ENCODE data around the gene ZSCAN12. TPM values are rescaled to one million over a fixed set of nuclear protein-coding genes. Genes with fewer than 3 reads are reported as not detected.
A peak's percentile ranks its signal among the peaks of the same experiment; 100 is the strongest.
"Not testable (repeated sequence)": the region's sequence is repeated elsewhere in the genome, so short reads cannot be mapped to it uniquely, and the experiment has no call there.

Gene ZSCAN12
- total RNA-seq, 1 donor from 2014 or later, result 8.7 TPM

GRCh38 chr6:28393912-28394662 lies 5.5 kb downstream of the ZSCAN12 start:
- DNase-seq (ENCODE audit: low spot score), result no peak

GRCh38 chr6:28390688-28391087 lies 8.9 kb downstream of the ZSCAN12 start:
- no peak for DNase-seq (ENCODE audit: low spot score)

GRCh38 chr6:28384143-28384533 lies 15.4 kb downstream of the ZSCAN12 start:
- DNase-seq (ENCODE audit: low spot score), result no peak

GRCh38 chr6:28383235-28384142 lies 16.1 kb downstream of the ZSCAN12 start:
- DNase-seq (ENCODE audit: low spot score), result peak; percentile 92

DNA sequence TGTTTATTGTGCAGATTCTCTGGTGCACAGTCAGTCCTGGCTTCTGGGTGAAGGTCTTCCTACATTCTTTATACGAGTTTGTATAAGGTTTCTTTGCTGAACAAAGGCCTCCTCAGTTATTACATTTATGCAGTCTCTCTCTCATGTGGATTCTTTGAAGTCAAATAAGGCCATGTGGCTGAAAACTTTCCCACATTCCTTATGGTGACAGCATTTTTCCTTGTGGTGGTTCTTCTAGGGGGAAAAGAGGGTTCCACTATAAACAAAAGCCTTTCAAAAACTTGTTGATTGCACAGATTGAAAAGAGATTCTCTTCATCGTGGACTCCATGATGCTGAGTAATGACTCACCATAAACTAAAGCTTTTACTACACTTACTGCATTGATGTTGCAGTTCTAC lies 19.2 kb downstream of the ZSCAN12 start:
- DNase-seq (ENCODE audit: low spot score), result no peak

- no peak for DNase-seq (ENCODE audit: low spot score)
These were observed 20.9 kb downstream of the ZSCAN12 start for GRCh38 chr6:28378644-28379043.

DNA sequence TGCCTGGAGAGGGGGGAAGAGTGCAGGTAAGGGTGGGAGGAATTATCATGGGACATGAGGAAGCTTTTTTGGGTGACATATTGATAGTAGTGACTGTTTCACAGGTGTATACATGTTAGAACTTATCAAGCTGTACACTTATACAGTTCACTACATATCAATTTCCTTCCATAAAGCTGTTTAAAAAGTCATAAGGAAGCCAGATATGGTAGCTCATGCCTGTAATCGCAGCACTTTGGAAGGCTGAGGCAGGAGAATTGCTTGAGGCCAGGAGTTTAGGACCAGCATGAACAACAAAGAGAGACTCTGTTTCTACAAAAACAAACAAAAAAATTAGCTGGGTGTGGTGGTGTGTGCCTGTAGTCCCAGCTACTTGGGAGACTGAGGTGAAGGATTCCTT lies 21.7 kb downstream of the ZSCAN12 start:
- no peak for DNase-seq (ENCODE audit: low spot score)

DNA sequence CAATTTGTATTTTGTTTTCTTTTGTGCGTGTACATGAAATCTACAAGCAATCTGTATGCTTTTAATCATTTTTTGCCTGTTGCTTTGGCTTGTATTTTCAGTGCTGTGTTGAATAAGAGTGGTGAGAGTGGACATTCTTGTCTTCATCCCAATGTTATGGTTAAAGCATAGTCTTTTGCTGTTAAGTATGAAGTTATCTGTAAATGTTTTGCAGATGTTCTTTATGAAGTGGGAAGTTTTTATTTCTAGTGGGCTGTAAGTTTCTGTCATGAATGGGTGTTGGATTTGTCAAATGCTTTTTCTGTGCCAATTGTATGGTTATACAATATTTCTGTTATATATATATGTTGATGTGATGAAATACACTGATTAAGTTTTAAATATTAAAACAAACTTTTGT lies 25.6 kb downstream of the ZSCAN12 start:
- no peak for DNase-seq (ENCODE audit: low spot score)

GRCh38 chr6:28371706-28372451 lies 27.7 kb downstream of the ZSCAN12 start:
- no peak for DNase-seq (ENCODE audit: low spot score)

GRCh38 chr6:28371280-28371679 lies 28.3 kb downstream of the ZSCAN12 start:
- DNase-seq (ENCODE audit: low spot score), result no peak

- DNase-seq (ENCODE audit: low spot score), result no peak
These were observed 29.1 kb downstream of the ZSCAN12 start for GRCh38 chr6:28370440-28370839.

- DNase-seq (ENCODE audit: low spot score), result no peak
These were observed 30.1 kb downstream of the ZSCAN12 start for GRCh38 chr6:28369463-28369862.

GRCh38 chr6:28368522-28368921 lies 31.0 kb downstream of the ZSCAN12 start:
- DNase-seq (ENCODE audit: low spot score), result no peak

DNA sequence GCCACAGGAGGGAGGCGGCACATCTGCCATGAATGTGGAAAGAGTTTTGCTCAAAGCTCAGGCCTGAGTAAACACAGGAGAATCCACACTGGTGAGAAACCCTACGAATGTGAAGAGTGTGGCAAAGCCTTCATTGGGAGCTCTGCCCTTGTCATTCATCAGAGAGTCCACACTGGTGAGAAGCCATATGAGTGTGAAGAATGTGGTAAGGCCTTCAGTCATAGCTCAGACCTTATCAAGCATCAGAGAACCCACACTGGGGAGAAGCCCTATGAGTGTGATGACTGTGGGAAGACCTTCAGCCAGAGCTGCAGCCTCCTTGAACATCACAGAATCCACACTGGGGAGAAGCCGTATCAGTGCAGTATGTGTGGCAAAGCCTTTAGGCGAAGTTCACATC lies 34.0 kb downstream of the ZSCAN12 start:
- not testable (repeated sequence) for DNase-seq (ENCODE audit: low spot score)

GRCh38 chr6:28360961-28361360 lies 38.6 kb downstream of the ZSCAN12 start:
- no peak for DNase-seq (ENCODE audit: low spot score)

DNA sequence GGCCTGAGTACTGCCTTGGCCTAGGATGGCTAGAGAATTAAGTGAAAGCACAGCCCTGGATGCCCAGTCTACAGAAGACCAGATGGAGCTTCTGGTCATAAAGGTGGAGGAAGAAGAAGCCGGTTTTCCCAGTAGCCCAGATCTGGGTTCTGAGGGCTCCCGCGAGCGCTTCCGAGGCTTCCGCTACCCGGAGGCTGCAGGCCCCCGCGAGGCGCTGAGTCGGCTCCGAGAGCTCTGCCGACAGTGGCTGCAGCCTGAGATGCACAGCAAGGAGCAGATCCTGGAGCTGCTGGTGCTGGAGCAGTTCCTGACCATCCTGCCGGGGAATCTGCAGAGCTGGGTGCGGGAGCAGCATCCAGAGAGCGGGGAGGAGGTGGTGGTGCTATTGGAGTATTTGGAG lies 40.0 kb downstream of the ZSCAN12 start:
- DNase-seq (ENCODE audit: low spot score), result not testable (repeated sequence)

GRCh38 chr6:28357036-28357435 lies 42.5 kb downstream of the ZSCAN12 start:
- no peak for DNase-seq (ENCODE audit: low spot score)

- DNase-seq (ENCODE audit: low spot score), result no peak
These were observed 42.9 kb downstream of the ZSCAN12 start for GRCh38 chr6:28356666-28357020.

GRCh38 chr6:28355743-28356665 lies 43.5 kb downstream of the ZSCAN12 start:
- peak; percentile 89 for DNase-seq (ENCODE audit: low spot score)

DNA sequence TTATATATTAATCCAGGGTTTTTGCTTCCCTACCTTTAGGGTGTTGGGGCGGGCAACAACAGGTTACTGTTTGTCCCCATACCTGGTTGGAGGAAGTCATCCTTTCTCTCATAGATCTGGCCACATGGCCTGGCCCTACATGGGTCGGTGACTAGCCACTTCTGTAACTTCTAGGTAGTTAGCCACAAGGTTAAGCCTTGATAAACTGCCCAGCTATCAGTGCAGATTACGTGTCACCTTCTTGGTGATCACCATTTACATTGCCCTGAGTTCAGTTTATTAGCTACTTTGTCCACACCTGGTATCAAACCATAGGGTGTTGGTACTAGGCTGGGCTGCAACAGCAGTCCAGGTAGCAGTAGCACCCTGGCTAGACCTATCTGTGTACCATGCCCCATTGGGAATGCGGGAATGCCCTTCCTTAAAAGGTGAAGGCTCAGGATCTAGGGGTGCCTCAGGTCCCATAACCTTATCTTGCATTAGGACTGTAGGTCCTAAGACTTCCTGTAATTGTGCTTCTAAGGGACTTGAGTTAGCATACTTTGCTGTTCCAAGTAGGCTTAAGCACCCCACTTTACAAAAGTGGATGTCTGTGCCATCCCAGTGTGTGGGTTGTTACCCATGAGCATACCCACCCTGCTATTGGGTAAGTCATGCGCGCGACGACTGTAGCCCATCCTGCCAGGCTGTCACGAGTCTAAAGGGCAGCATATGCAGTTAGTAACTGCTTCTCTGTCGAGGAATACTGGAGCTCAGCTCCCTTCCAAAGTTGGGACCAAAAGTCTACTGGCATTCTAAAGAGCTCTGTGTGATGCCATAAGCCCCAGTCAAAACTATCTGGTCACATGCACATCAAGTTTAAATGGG lies 44.6 kb downstream of the ZSCAN12 start:
- DNase-seq (ENCODE audit: low spot score), result no peak

Measured in umbilical cord (tissue), 2 donors.